Liver (tissue), 9 donors: ENCODE measurements around the gene HSP90AB1. TPM values are rescaled to one million over a fixed set of nuclear protein-coding genes. Genes with fewer than 3 reads are reported as not detected.

ENCODE experiments used
- DNase-seq: peaks from one replicate; pipeline ENCODE4 v3.0.0-alpha.2; 2017; ENCODE audit warnings: low spot score
- H3K27ac ChIP-seq, 2 donors: one replicate each; pipeline ENCODE4 v1.7.0; 2013; ENCODE audit warnings: inconsistent platforms in 2 of 2, low read length in 2 of 2, control low read depth in 1 of 2, low read depth in 1 of 2, mild to moderate bottlenecking in 1 of 2
- H3K27me3 ChIP-seq, 4 donors: one replicate each; pipeline versions ENCODE4 v1.6.1 to v1.7.0; 2013; ENCODE audit warnings: low read length in 3 of 4, inconsistent platforms in 1 of 4, mild to moderate bottlenecking in 1 of 4, moderate library complexity in 1 of 4; ENCODE audit not compliant: control insufficient read depth in 4 of 4, insufficient read depth in 4 of 4
- H3K36me3 ChIP-seq, 4 donors: one replicate each; pipeline versions ENCODE4 v1.6.1 to v1.7.0; 2013; ENCODE audit warnings: low read length in 3 of 4, mild to moderate bottlenecking in 3 of 4, low read depth in 1 of 4, moderate library complexity in 1 of 4; ENCODE audit not compliant: control insufficient read depth in 4 of 4, insufficient read depth in 3 of 4
- H3K4me1 ChIP-seq, 4 donors: one replicate each; pipeline versions ENCODE4 v1.6.1 to v1.7.0; 2013; ENCODE audit warnings: low read length in 3 of 4, mild to moderate bottlenecking in 3 of 4, moderate library complexity in 1 of 4; ENCODE audit not compliant: control insufficient read depth in 4 of 4, insufficient read depth in 4 of 4
- H3K4me3 ChIP-seq, 3 donors: one replicate each; pipeline versions ENCODE4 v1.6.1 to v1.7.0; 2013; ENCODE audit warnings: low read length in 3 of 3, control low read depth in 1 of 3, low read depth in 1 of 3, mild to moderate bottlenecking in 1 of 3
- H3K9ac ChIP-seq, 2 donors: one replicate each; pipeline ENCODE4 v1.7.0; 2013; ENCODE audit warnings: low read length in 2 of 2, mild to moderate bottlenecking in 2 of 2, moderate library complexity in 2 of 2, control low read depth in 1 of 2, low read depth in 1 of 2
- H3K9me3 ChIP-seq, 4 donors: one replicate each; pipeline versions ENCODE4 v1.6.1 to v1.7.0; 2013; ENCODE audit warnings: low read length in 3 of 4; ENCODE audit not compliant: control insufficient read depth in 4 of 4
- ATF3 ChIP-seq: IDR thresholded peaks from 2 replicates; pipeline ENCODE4 v1.6.1; 2016; ENCODE audit warnings: antibody characterized with exemption
- FOXA1 ChIP-seq: IDR thresholded peaks from 2 replicates; pipeline ENCODE4 v1.6.1; 2016; ENCODE audit warnings: antibody characterized with exemption
- GABPA ChIP-seq, 2 donors: IDR thresholded peaks in 1 of 2; conservative IDR thresholded peaks in 1 of 2; 2 replicates each; pipeline ENCODE4 v1.6.1; 2016; ENCODE audit warnings: antibody characterized with exemption in 2 of 2, mild to moderate bottlenecking in 1 of 2, moderate library complexity in 1 of 2
- HNF4A ChIP-seq, 2 donors: conservative IDR thresholded peaks; 2 replicates each; pipeline ENCODE4 v1.6.1; 2016; ENCODE audit warnings: antibody characterized with exemption in 2 of 2, mild to moderate bottlenecking in 2 of 2
- NR2F2 ChIP-seq: IDR thresholded peaks from 2 replicates; pipeline ENCODE4 v1.6.1; 2016; ENCODE audit warnings: antibody characterized with exemption
- RAD21 ChIP-seq, 2 donors: IDR thresholded peaks; 2 replicates each; pipeline ENCODE4 v1.6.1; 2016; ENCODE audit warnings: antibody characterized with exemption in 2 of 2, mild to moderate bottlenecking in 2 of 2
- REST ChIP-seq: IDR thresholded peaks from 2 replicates; pipeline ENCODE4 v1.6.1; 2016; ENCODE audit warnings: antibody characterized with exemption, mild to moderate bottlenecking
- RXRA ChIP-seq, 2 donors: IDR thresholded peaks; 2 replicates each; pipeline ENCODE4 v1.6.1; 2017 to 2018; ENCODE audit warnings: antibody characterized with exemption in 2 of 2, mild to moderate bottlenecking in 1 of 2
- SP1 ChIP-seq: IDR thresholded peaks from 2 replicates; pipeline ENCODE4 v1.6.1; 2018; ENCODE audit warnings: antibody characterized with exemption, mild to moderate bottlenecking
- TAF1 ChIP-seq: conservative IDR thresholded peaks from 2 replicates; pipeline ENCODE4 v1.6.1; 2016; ENCODE audit warnings: antibody characterized with exemption, mild to moderate bottlenecking
- YY1 ChIP-seq: IDR thresholded peaks from 2 replicates; pipeline ENCODE4 v1.6.1; 2016; ENCODE audit warnings: antibody characterized with exemption, mild to moderate bottlenecking
- ZBTB33 ChIP-seq: IDR thresholded peaks from 2 replicates; pipeline ENCODE4 v1.6.1; 2016; ENCODE audit warnings: antibody characterized with exemption
- WGBS: extraction: QIAGEN DNeasy Blood & Tissue Kit; methylation state at CpG from one replicate; pipeline ENCODE4 v1.1.7; 2013; 5-methylcytosine and 5-hydroxymethylcytosine counted together
- polyA plus RNA-seq, 2 donors: library from polyadenylated mRNA; stranded (reverse) in 1 of 2; unstranded in 1 of 2; fragments of 200-250 nt in 1 of 2; fragments of >200 nt in 1 of 2; fragmentation: Nextera tagmentation in 1 of 2; extraction: Ambion mirVana in 1 of 2; gene quantifications; one replicate each; pipeline versions ENCODE4 v1.2.1 to v1.2.3, GENCODE V29; 2013 to 2015
- total RNA-seq, 2 donors: library from RNA; depleted of rRNA; stranded (reverse); fragments of >200 nt; gene quantifications; one replicate each; pipeline ENCODE4 v1.2.3, GENCODE V29; 2014
- donor health status: healthy.
- donor health status: healthy.
- donor health status: healthy.
- donor health status: healthy.
- donor health status: healthy.

Gene HSP90AB1
- total and polyA plus RNA-seq, 4 donors = 129 to 281 (median 203) TPM

GRCh38 chr6:44272529-44272928 is 25.6 kb downstream of the HSP90AB1 start:
- Histone ChIP-seq H3K36me3 (no peaks in the 10 kb centered on the region), H3K27ac (no peak overlapping the region), H3K4me3 (no peak overlapping the region), H3K9ac (no peak overlapping the region), H3K4me1 (peaks cover 0 to 9% (median 3%) of the 10 kb centered on the region in 4 donors), H3K27me3 (peaks cover 0 to 16% (median 6%) of the 10 kb centered on the region in 4 donors), H3K9me3 (no peaks in the 10 kb centered on the region)
- DNase-seq = no peak
- TF ChIP-seq NR2F2 = no peak
- TF ChIP-seq RAD21 (IDR thresholded peaks at IDR 0.05) = no peak
- no peak for TF ChIP-seq GABPA (IDR thresholded peaks at IDR 0.05 in 1 of 2, conservative IDR thresholded peaks at IDR 0.05 in 1 of 2)
- no peak for TF ChIP-seq ATF3
- TF ChIP-seq HNF4A (conservative IDR thresholded peaks at IDR 0.05) = no peak
- TF ChIP-seq SP1 = no peak
- no peak for TF ChIP-seq FOXA1
- TF ChIP-seq RXRA (IDR thresholded peaks at IDR 0.05) = no peak
- 84% methylated on average over 3 of the region's 3 CpGs for WGBS

GRCh38 chr6:44272999-44273566 is 26.2 kb downstream of the HSP90AB1 start:
- peaks cover 0 to 16% (median 6%) of the 10 kb centered on the region in 4 donors for H3K27me3 ChIP-seq
- 87% methylated on average over 23 of the region's 23 CpGs for WGBS
- DNase-seq = no peak

More at GRCh38 chr6:44272999-44273566, 26.2 kb downstream of the HSP90AB1 start:
- Histone ChIP-seq H3K4me1 (peaks cover 0 to 9% (median 3%) of the 10 kb centered on the region in 4 donors), H3K9ac (no peak overlapping the region), H3K27ac (no peak overlapping the region), H3K4me3 (no peak overlapping the region), H3K9me3 (no peaks in the 10 kb centered on the region), H3K36me3 (no peaks in the 10 kb centered on the region)
- TF ChIP-seq YY1 (no peak), TAF1 (no peak), SP1 (no peak), ZBTB33 (no peak), REST (no peak), ATF3 (no peak), FOXA1 (no peak)
